Measurements from ENCODE around the gene SPEG.

DNA sequence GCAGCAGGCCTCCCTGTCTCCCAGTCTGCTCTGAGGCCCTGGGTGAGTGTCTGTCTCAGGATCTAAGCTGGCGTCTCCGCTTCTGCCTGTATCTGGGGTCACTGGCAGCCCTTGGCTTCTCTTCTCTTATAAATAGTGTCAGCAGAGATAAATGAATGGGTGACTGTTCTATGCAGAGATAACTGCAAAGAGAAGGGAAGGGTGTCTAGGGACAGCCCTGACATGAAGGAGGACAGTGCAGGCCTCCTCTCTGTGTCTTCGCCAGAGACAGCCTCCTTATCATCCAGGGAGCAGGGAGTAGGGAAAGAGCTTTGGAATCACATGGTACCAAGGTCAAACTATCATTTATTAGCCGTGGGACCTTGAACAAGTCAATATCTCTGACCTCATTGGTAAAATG is 35.8 kb downstream of the SPEG start:
- TF ChIP-seq, protein P1, sequence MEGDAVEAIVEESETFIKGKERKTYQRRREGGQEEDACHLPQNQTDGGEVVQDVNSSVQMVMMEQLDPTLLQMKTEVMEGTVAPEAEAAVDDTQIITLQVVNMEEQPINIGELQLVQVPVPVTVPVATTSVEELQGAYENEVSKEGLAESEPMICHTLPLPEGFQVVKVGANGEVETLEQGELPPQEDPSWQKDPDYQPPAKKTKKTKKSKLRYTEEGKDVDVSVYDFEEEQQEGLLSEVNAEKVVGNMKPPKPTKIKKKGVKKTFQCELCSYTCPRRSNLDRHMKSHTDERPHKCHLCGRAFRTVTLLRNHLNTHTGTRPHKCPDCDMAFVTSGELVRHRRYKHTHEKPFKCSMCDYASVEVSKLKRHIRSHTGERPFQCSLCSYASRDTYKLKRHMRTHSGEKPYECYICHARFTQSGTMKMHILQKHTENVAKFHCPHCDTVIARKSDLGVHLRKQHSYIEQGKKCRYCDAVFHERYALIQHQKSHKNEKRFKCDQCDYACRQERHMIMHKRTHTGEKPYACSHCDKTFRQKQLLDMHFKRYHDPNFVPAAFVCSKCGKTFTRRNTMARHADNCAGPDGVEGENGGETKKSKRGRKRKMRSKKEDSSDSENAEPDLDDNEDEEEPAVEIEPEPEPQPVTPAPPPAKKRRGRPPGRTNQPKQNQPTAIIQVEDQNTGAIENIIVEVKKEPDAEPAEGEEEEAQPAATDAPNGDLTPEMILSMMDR (IDR thresholded peaks at IDR 0.05), result no peak
- TF ChIP-seq POLR2A (IDR thresholded peaks at IDR 0.05) (no peak), EP300 (IDR thresholded peaks at IDR 0.05) (no peak)

Measured in tibial nerve (tissue), 4 donors.